ENCODE data around the gene PDE7B. TPM values are rescaled to one million over a fixed set of nuclear protein-coding genes. Genes with fewer than 3 reads are reported as not detected.

The PDE7B gene
- total RNA-seq, 2 experiments from 2014 or later: 0.58 to 0.68 TPM

GRCh38 chr6:135938576-135939207 is 87.2 kb downstream of the PDE7B start:
- no peaks in the 10 kb centered on the region for H3K27me3 Mint-ChIP-seq
- POLR2A ChIA-PET: interaction anchor here (0.6 kb wide), 1 partner anchor 274 kb away, joined by 3 read pairs; no protein-coding TSS in a partner anchor
- DNase-seq (no peak), ATAC-seq (no peak)
- intact Hi-C loops (cut with micrococcal nuclease): no loop called here
- H3K27ac Mint-ChIP-seq: no peak overlapping the region
- CTCF ChIA-PET: interaction anchor here (2.5 kb wide), 1 partner anchor 9 kb away, joined by 6 read pairs; no protein-coding TSS in a partner anchor
- H3K9me3 Mint-ChIP-seq: no peaks in the 10 kb centered on the region
- TF ChIP-seq CTCF (IDR thresholded peaks at IDR 0.05): no peak
- no peaks in the 10 kb centered on the region for H3K36me3 Mint-ChIP-seq (ENCODE audit: low read depth)
- H3K4me1 Mint-ChIP-seq (ENCODE audit: low read depth): no peaks in the 10 kb centered on the region
- H3K4me3 Mint-ChIP-seq: no peak overlapping the region

- ATAC-seq (no peak), DNase-seq (no peak)
- no peak overlapping the region for H3K27ac Mint-ChIP-seq
- H3K36me3 Mint-ChIP-seq (ENCODE audit: low read depth): no peaks in the 10 kb centered on the region
- H3K4me3 Mint-ChIP-seq: no peak overlapping the region
- H3K9me3 Mint-ChIP-seq: no peaks in the 10 kb centered on the region
- ChIA-PET CTCF (interaction anchor here (2.5 kb wide), 1 partner anchor 10 kb away, joined by 6 read pairs; no protein-coding TSS in a partner anchor), POLR2A (no interaction called here)
- no peaks in the 10 kb centered on the region for H3K4me1 Mint-ChIP-seq (ENCODE audit: low read depth)
- TF ChIP-seq CTCF (IDR thresholded peaks at IDR 0.05): no peak
- intact Hi-C loops (cut with micrococcal nuclease): no loop called here
- no peaks in the 10 kb centered on the region for H3K27me3 Mint-ChIP-seq
Observed at GRCh38 chr6:135939208-135939591, 87.7 kb downstream of the PDE7B start.

- intact Hi-C loops (cut with micrococcal nuclease): no loop called here
- no peaks in the 10 kb centered on the region for H3K4me1 Mint-ChIP-seq (ENCODE audit: low read depth)
- ATAC-seq (no peak), DNase-seq (no peak)
- no peaks in the 10 kb centered on the region for H3K9me3 Mint-ChIP-seq
- no peak overlapping the region for H3K27ac Mint-ChIP-seq
- H3K27me3 Mint-ChIP-seq: no peaks in the 10 kb centered on the region
- ChIA-PET POLR2A (no interaction called here), CTCF (interaction anchor here (1.0 to 1.2 kb wide), 2 partner anchors 31 to 286 kb away, joined by 3 to 6 read pairs; no protein-coding TSS in a partner anchor)
- no peaks in the 10 kb centered on the region for H3K36me3 Mint-ChIP-seq (ENCODE audit: low read depth)
- no peak overlapping the region for H3K4me3 Mint-ChIP-seq
- no peak for TF ChIP-seq CTCF (IDR thresholded peaks at IDR 0.05)
Observed at GRCh38 chr6:135940616-135941167, 89.2 kb downstream of the PDE7B start.

- Mint-ChIP-seq H3K4me3 (no peak overlapping the region), H3K27me3 (no peaks in the 10 kb centered on the region), H3K27ac (no peak overlapping the region), H3K4me1 (ENCODE audit: low read depth) (no peaks in the 10 kb centered on the region), H3K9me3 (no peaks in the 10 kb centered on the region), H3K36me3 (ENCODE audit: low read depth) (no peaks in the 10 kb centered on the region)
- no peak for ATAC-seq
- intact Hi-C loops (cut with micrococcal nuclease): no loop called here
- CTCF ChIA-PET: interaction anchor here (0.8 to 1.2 kb wide), 3 partner anchors 32 to 285 kb away, joined by 3 to 6 read pairs (median 3); no protein-coding TSS in a partner anchor
- POLR2A ChIA-PET: no interaction called here
- no peak for DNase-seq
- no peak for TF ChIP-seq CTCF (IDR thresholded peaks at IDR 0.05)
Observed at GRCh38 chr6:135941275-135942025, 89.9 kb downstream of the PDE7B start.

- no peak overlapping the region for H3K27ac Mint-ChIP-seq
- no peaks in the 10 kb centered on the region for H3K4me1 Mint-ChIP-seq (ENCODE audit: low read depth)
- DNase-seq: no peak
- H3K36me3 Mint-ChIP-seq (ENCODE audit: low read depth): no peaks in the 10 kb centered on the region
- ATAC-seq: no peak
- H3K9me3 Mint-ChIP-seq: no peaks in the 10 kb centered on the region
- no peaks in the 10 kb centered on the region for H3K27me3 Mint-ChIP-seq
- TF ChIP-seq CTCF (IDR thresholded peaks at IDR 0.05): no peak
- ChIA-PET CTCF (no interaction called here), POLR2A (no interaction called here)
- H3K4me3 Mint-ChIP-seq: no peak overlapping the region
- intact Hi-C loops (cut with micrococcal nuclease): no loop called here
Observed at GRCh38 chr6:135944120-135944519, 92.6 kb downstream of the PDE7B start.
